Vagina (tissue), 2 donors: ENCODE measurements around the gene WSCD1.

Experiments
- CTCF ChIP-seq, 3 experiments: fragments of 450-650 bp in 2 of 3; fragments of 200-600 bp in 1 of 3; sonication (generic) in 1 of 3; IDR thresholded peaks; one replicate each; pipeline ENCODE4 v1.5.1; 2017 to 2019; ENCODE audit warnings: antibody characterized with exemption in 3 of 3, mild to moderate bottlenecking in 2 of 3, moderate library complexity in 2 of 3
- POLR2A ChIP-seq, 2 donors: fragments of 450-650 bp; IDR thresholded peaks; one replicate each; pipeline ENCODE4 v1.6.1; 2017; ENCODE audit warnings: antibody characterized with exemption in 2 of 2, mild to moderate bottlenecking in 2 of 2, moderate library complexity in 2 of 2
- POLR2AphosphoS5 ChIP-seq, 2 donors: sonication (generic); formaldehyde crosslinking; IDR thresholded peaks; one replicate each; pipeline ENCODE4 v1.9.0; 2017; ENCODE audit warnings: antibody characterized with exemption in 2 of 2, mild to moderate bottlenecking in 2 of 2, low read depth in 1 of 2; ENCODE audit not compliant: insufficient read depth in 1 of 2

- TF ChIP-seq CTCF (IDR thresholded peaks at IDR 0.05) (no peak), POLR2AphosphoS5 (IDR thresholded peaks at IDR 0.05; ENCODE audit: insufficient read depth in 1 of 2, low read depth in 1 of 2) (no peak), POLR2A (IDR thresholded peaks at IDR 0.05) (no peak)
Observed at GRCh38 chr17:6041246-6041645, 28.9 kb upstream of the WSCD1 start.
